GM04504 (cell line): ENCODE data around the gene FLRT2.

Experiments used
- DNase-seq: peaks from one replicate; pipeline ENCODE4 v3.0.0-alpha.2; 2012; ENCODE audit warnings: low read depth

Gene FLRT2

GRCh38 chr14:85597701-85598100, 67.8 kb downstream of the FLRT2 start:
- no peak for DNase-seq

- no peak for DNase-seq
These were observed 70.0 kb downstream of the FLRT2 start for GRCh38 chr14:85599939-85600338.

GRCh38 chr14:85601246-85601645, 71.3 kb downstream of the FLRT2 start:
- DNase-seq: no peak

GRCh38 chr14:85601690-85602089, 71.7 kb downstream of the FLRT2 start:
- no peak for DNase-seq

GRCh38 chr14:85602345-85602744, 72.4 kb downstream of the FLRT2 start:
- DNase-seq: no peak

- no peak for DNase-seq
These were observed 74.1 kb downstream of the FLRT2 start for GRCh38 chr14:85604021-85604420.

- no peak for DNase-seq
These were observed 74.8 kb downstream of the FLRT2 start for GRCh38 chr14:85604714-85605113.

- DNase-seq: peak; percentile 73
These were observed 77.7 kb downstream of the FLRT2 start for GRCh38 chr14:85607651-85608081.

- no peak for DNase-seq
These were observed 83.6 kb downstream of the FLRT2 start for GRCh38 chr14:85613496-85613895.

- no peak for DNase-seq
These were observed 86.5 kb downstream of the FLRT2 start for GRCh38 chr14:85616386-85616885.

- no peak for DNase-seq
These were observed 86.9 kb downstream of the FLRT2 start for GRCh38 chr14:85616886-85617285.

- DNase-seq: no peak
These were observed 87.8 kb downstream of the FLRT2 start for GRCh38 chr14:85617791-85618190.

GRCh38 chr14:85618390-85618789, 88.4 kb downstream of the FLRT2 start:
- no peak for DNase-seq

- DNase-seq: no peak
These were observed 89.0 kb downstream of the FLRT2 start for GRCh38 chr14:85618978-85619377.

- DNase-seq: no peak
These were observed 89.9 kb downstream of the FLRT2 start for GRCh38 chr14:85619851-85620250.

- DNase-seq: no peak
These were observed 91.0 kb downstream of the FLRT2 start for GRCh38 chr14:85620947-85621346.

- no peak for DNase-seq
These were observed 92.2 kb downstream of the FLRT2 start for GRCh38 chr14:85622106-85622505.

- DNase-seq: no peak
These were observed 93.2 kb downstream of the FLRT2 start for GRCh38 chr14:85622986-85623685.

GRCh38 chr14:85625925-85626585, 96.1 kb downstream of the FLRT2 start:
- no peak for DNase-seq

- DNase-seq: no peak
These were observed 104.3 kb downstream of the FLRT2 start for GRCh38 chr14:85634205-85634604.

GRCh38 chr14:85644211-85644610, 114.3 kb downstream of the FLRT2 start:
- DNase-seq: no peak

GRCh38 chr14:85653029-85653428, 123.1 kb downstream of the FLRT2 start:
- no peak for DNase-seq

- no peak for DNase-seq
These were observed 130.4 kb downstream of the FLRT2 start for GRCh38 chr14:85660243-85660922.
